Measurements from ENCODE around the gene GMDS.

The GMDS gene

GRCh38 chr6:2132416-2132815 lies 113.0 kb downstream of the GMDS start:
- POLR2A ChIA-PET, result no interaction called here
- WGBS (ENCODE audit: insufficient coverage), result 100% methylated on average over 1 of the region's 2 CpGs
- Histone ChIP-seq H3K9me3 (ENCODE audit: control extremely low read depth in 1 of 5, control insufficient read depth in 4 of 5, insufficient read depth in 2 of 5, low read depth in 1 of 5, low read length in 4 of 5) (no peaks in the 10 kb centered on the region), H3K27ac (ENCODE audit: insufficient read depth in 1 of 2, low read depth in 1 of 2, low read length in 2 of 2, poor library complexity in 1 of 2, severe bottlenecking in 2 of 2) (no peak overlapping the region), H3K4me3 (ENCODE audit: control insufficient read depth in 1 of 7, extremely low read depth in 1 of 7, insufficient read depth in 4 of 7, low read depth in 2 of 7, low read length in 6 of 7) (no peak overlapping the region), H3K27me3 (replicated peaks in 2 of 5; ENCODE audit: control insufficient read depth in 4 of 5, insufficient read depth in 5 of 5, low read length in 4 of 5) (no peaks in the 10 kb centered on the region), H3K4me1 (ENCODE audit: control extremely low read depth in 1 of 4, control insufficient read depth in 4 of 4, insufficient read depth in 4 of 4, low read length in 3 of 4) (peaks cover 16 to 51% (median 32%) of the 10 kb centered on the region in 4 experiments), H3K36me3 (ENCODE audit: control insufficient read depth in 4 of 4, insufficient read depth in 4 of 4, low read length in 3 of 4) (no peaks in the 10 kb centered on the region)
- peak in 1 of 3 donors; percentile 49 for DNase-seq
- CTCF ChIA-PET, result interaction anchor here (0.8 to 1.3 kb wide), 3 partner anchors 8 to 65 kb away, joined by 3 read pairs; no protein-coding TSS in a partner anchor

- H3K27me3 ChIP-seq (replicated peaks in 2 of 5; ENCODE audit: control insufficient read depth in 4 of 5, insufficient read depth in 5 of 5, low read length in 4 of 5), result no peaks in the 10 kb centered on the region
- ChIA-PET POLR2A (no interaction called here), CTCF (interaction anchor here (2.9 kb wide), 1 partner anchor 11 kb away, joined by 15 read pairs; no protein-coding TSS in a partner anchor)
- DNase-seq, result peak; percentile 30 to 82 (median 75)
- no peaks in the 10 kb centered on the region for H3K36me3 ChIP-seq (ENCODE audit: control insufficient read depth in 4 of 4, insufficient read depth in 4 of 4, low read length in 3 of 4)
- peak overlapping the region; percentile 29 to 85 for H3K27ac ChIP-seq (ENCODE audit: insufficient read depth in 1 of 2, low read depth in 1 of 2, low read length in 2 of 2, poor library complexity in 1 of 2, severe bottlenecking in 2 of 2)
- H3K9me3 ChIP-seq (ENCODE audit: control extremely low read depth in 1 of 5, control insufficient read depth in 4 of 5, insufficient read depth in 2 of 5, low read depth in 1 of 5, low read length in 4 of 5), result no peaks in the 10 kb centered on the region
- peaks cover 30 to 82% (median 56%) of the 10 kb centered on the region in 4 experiments for H3K4me1 ChIP-seq (ENCODE audit: control extremely low read depth in 1 of 4, control insufficient read depth in 4 of 4, insufficient read depth in 4 of 4, low read length in 3 of 4)
- peak overlapping the region in 2 of 7 experiments; percentile 38 to 51 for H3K4me3 ChIP-seq (ENCODE audit: control insufficient read depth in 1 of 7, extremely low read depth in 1 of 7, insufficient read depth in 4 of 7, low read depth in 2 of 7, low read length in 6 of 7)
- WGBS (ENCODE audit: insufficient coverage), result 10% methylated on average over 7 of the region's 7 CpGs
Observed at GRCh38 chr6:2129182-2129621, 116.2 kb downstream of the GMDS start.

- H3K9me3 ChIP-seq (ENCODE audit: control extremely low read depth in 1 of 5, control insufficient read depth in 4 of 5, insufficient read depth in 2 of 5, low read depth in 1 of 5, low read length in 4 of 5), result no peaks in the 10 kb centered on the region
- CTCF ChIA-PET, result interaction anchor here (0.6 to 2.9 kb wide), 6 partner anchors 9 to 247 kb away, joined by 3 to 15 read pairs (median 4); no protein-coding TSS in a partner anchor
- peaks cover 30 to 85% (median 54%) of the 10 kb centered on the region in 4 experiments for H3K4me1 ChIP-seq (ENCODE audit: control extremely low read depth in 1 of 4, control insufficient read depth in 4 of 4, insufficient read depth in 4 of 4, low read length in 3 of 4)
- peak overlapping the region in 4 of 7 experiments; percentile 15 to 44 (median 37) for H3K4me3 ChIP-seq (ENCODE audit: control insufficient read depth in 1 of 7, extremely low read depth in 1 of 7, insufficient read depth in 4 of 7, low read depth in 2 of 7, low read length in 6 of 7)
- 0% methylated on average over 12 of the region's 12 CpGs for WGBS (ENCODE audit: insufficient coverage)
- no peaks in the 10 kb centered on the region for H3K36me3 ChIP-seq (ENCODE audit: control insufficient read depth in 4 of 4, insufficient read depth in 4 of 4, low read length in 3 of 4)
- H3K27ac ChIP-seq (ENCODE audit: insufficient read depth in 1 of 2, low read depth in 1 of 2, low read length in 2 of 2, poor library complexity in 1 of 2, severe bottlenecking in 2 of 2), result peak overlapping the region; percentile 59 to 85
- no peaks in the 10 kb centered on the region for H3K27me3 ChIP-seq (replicated peaks in 2 of 5; ENCODE audit: control insufficient read depth in 4 of 5, insufficient read depth in 5 of 5, low read length in 4 of 5)
- POLR2A ChIA-PET, result interaction anchor here (0.6 to 1.0 kb wide), 3 partner anchors 9 to 224 kb away, joined by 3 to 4 read pairs (median 3); no protein-coding TSS in a partner anchor
- DNase-seq, result peak; percentile 94 to 99 (median 97)
Observed at GRCh38 chr6:2127484-2127911, 117.9 kb downstream of the GMDS start.

GRCh38 chr6:2126351-2126750 lies 119.1 kb downstream of the GMDS start:
- H3K9me3 ChIP-seq (ENCODE audit: control extremely low read depth in 1 of 5, control insufficient read depth in 4 of 5, insufficient read depth in 2 of 5, low read depth in 1 of 5, low read length in 4 of 5), result no peaks in the 10 kb centered on the region
- no peaks in the 10 kb centered on the region for H3K27me3 ChIP-seq (replicated peaks in 2 of 5; ENCODE audit: control insufficient read depth in 4 of 5, insufficient read depth in 5 of 5, low read length in 4 of 5)
- 50% methylated on average over 7 of the region's 7 CpGs for WGBS (ENCODE audit: insufficient coverage)
- H3K4me3 ChIP-seq (ENCODE audit: control insufficient read depth in 1 of 7, extremely low read depth in 1 of 7, insufficient read depth in 4 of 7, low read depth in 2 of 7, low read length in 6 of 7), result peak overlapping the region in 4 of 7 experiments; percentile 5 to 57 (median 40)
- CTCF ChIA-PET, result interaction anchor here (0.7 to 2.9 kb wide), 3 partner anchors 14 to 37 kb away, joined by 3 to 15 read pairs (median 4); no protein-coding TSS in a partner anchor
- peaks cover 30 to 85% (median 50%) of the 10 kb centered on the region in 4 experiments for H3K4me1 ChIP-seq (ENCODE audit: control extremely low read depth in 1 of 4, control insufficient read depth in 4 of 4, insufficient read depth in 4 of 4, low read length in 3 of 4)
- POLR2A ChIA-PET, result interaction anchor here (0.8 to 1.1 kb wide), 2 partner anchors 36 to 44 kb away, joined by 3 read pairs; no protein-coding TSS in a partner anchor
- H3K27ac ChIP-seq (ENCODE audit: insufficient read depth in 1 of 2, low read depth in 1 of 2, low read length in 2 of 2, poor library complexity in 1 of 2, severe bottlenecking in 2 of 2), result peak overlapping the region; percentile 59 to 85
- H3K36me3 ChIP-seq (ENCODE audit: control insufficient read depth in 4 of 4, insufficient read depth in 4 of 4, low read length in 3 of 4), result no peaks in the 10 kb centered on the region
- DNase-seq, result peak; percentile 52 to 93 (median 89)

GRCh38 chr6:2125158-2125557 lies 120.2 kb downstream of the GMDS start:
- H3K4me1 ChIP-seq (ENCODE audit: control extremely low read depth in 1 of 4, control insufficient read depth in 4 of 4, insufficient read depth in 4 of 4, low read length in 3 of 4), result peaks cover 30 to 81% (median 49%) of the 10 kb centered on the region in 4 experiments
- 100% methylated on average over 2 of the region's 3 CpGs for WGBS (ENCODE audit: insufficient coverage)
- H3K36me3 ChIP-seq (ENCODE audit: control insufficient read depth in 4 of 4, insufficient read depth in 4 of 4, low read length in 3 of 4), result peaks cover 0 to 2% (median 0%) of the 10 kb centered on the region in 4 experiments
- DNase-seq, result no peak
- POLR2A ChIA-PET, result interaction anchor here (1.1 kb wide), 1 partner anchor 37 kb away, joined by 3 read pairs; no protein-coding TSS in a partner anchor
- H3K27me3 ChIP-seq (replicated peaks in 2 of 5; ENCODE audit: control insufficient read depth in 4 of 5, insufficient read depth in 5 of 5, low read length in 4 of 5), result no peaks in the 10 kb centered on the region
- CTCF ChIA-PET, result interaction anchor here (1.5 kb wide), 1 partner anchor 9 kb away, joined by 5 read pairs; no protein-coding TSS in a partner anchor
- no peak overlapping the region for H3K27ac ChIP-seq (ENCODE audit: insufficient read depth in 1 of 2, low read depth in 1 of 2, low read length in 2 of 2, poor library complexity in 1 of 2, severe bottlenecking in 2 of 2)
- H3K4me3 ChIP-seq (ENCODE audit: control insufficient read depth in 1 of 7, extremely low read depth in 1 of 7, insufficient read depth in 4 of 7, low read depth in 2 of 7, low read length in 6 of 7), result no peak overlapping the region
- no peaks in the 10 kb centered on the region for H3K9me3 ChIP-seq (ENCODE audit: control extremely low read depth in 1 of 5, control insufficient read depth in 4 of 5, insufficient read depth in 2 of 5, low read depth in 1 of 5, low read length in 4 of 5)

GRCh38 chr6:2124260-2124709 lies 121.1 kb downstream of the GMDS start:
- peaks cover 25 to 72% (median 44%) of the 10 kb centered on the region in 4 experiments for H3K4me1 ChIP-seq (ENCODE audit: control extremely low read depth in 1 of 4, control insufficient read depth in 4 of 4, insufficient read depth in 4 of 4, low read length in 3 of 4)
- peaks cover 0 to 2% (median 0%) of the 10 kb centered on the region in 4 experiments for H3K36me3 ChIP-seq (ENCODE audit: control insufficient read depth in 4 of 4, insufficient read depth in 4 of 4, low read length in 3 of 4)
- H3K27me3 ChIP-seq (replicated peaks in 2 of 5; ENCODE audit: control insufficient read depth in 4 of 5, insufficient read depth in 5 of 5, low read length in 4 of 5), result no peaks in the 10 kb centered on the region
- peak; percentile 81 to 94 (median 88) for DNase-seq
- peak overlapping the region; percentile 36 to 72 for H3K27ac ChIP-seq (ENCODE audit: insufficient read depth in 1 of 2, low read depth in 1 of 2, low read length in 2 of 2, poor library complexity in 1 of 2, severe bottlenecking in 2 of 2)
- POLR2A ChIA-PET, result interaction anchor here (0.6 kb wide), 1 partner anchor 262 kb away, joined by 3 read pairs; no protein-coding TSS in a partner anchor
- H3K9me3 ChIP-seq (ENCODE audit: control extremely low read depth in 1 of 5, control insufficient read depth in 4 of 5, insufficient read depth in 2 of 5, low read depth in 1 of 5, low read length in 4 of 5), result no peaks in the 10 kb centered on the region
- CTCF ChIA-PET, result interaction anchor here (1.3 to 1.5 kb wide), 4 partner anchors 10 to 518 kb away, joined by 3 to 5 read pairs (median 3); no protein-coding TSS in a partner anchor
- WGBS (ENCODE audit: insufficient coverage), result 8% methylated on average over 9 of the region's 11 CpGs
- H3K4me3 ChIP-seq (ENCODE audit: control insufficient read depth in 1 of 7, extremely low read depth in 1 of 7, insufficient read depth in 4 of 7, low read depth in 2 of 7, low read length in 6 of 7), result peak overlapping the region in 5 of 7 experiments; percentile 12 to 54 (median 48)

- H3K27me3 ChIP-seq (replicated peaks in 2 of 5; ENCODE audit: control insufficient read depth in 4 of 5, insufficient read depth in 5 of 5, low read length in 4 of 5), result no peaks in the 10 kb centered on the region
- CTCF ChIA-PET, result interaction anchor here (1.0 to 1.6 kb wide), 2 partner anchors 14 to 17 kb away, joined by 4 to 6 read pairs; no protein-coding TSS in a partner anchor
- POLR2A ChIA-PET, result no interaction called here
- no peak for DNase-seq
- no peaks in the 10 kb centered on the region for H3K9me3 ChIP-seq (ENCODE audit: control extremely low read depth in 1 of 5, control insufficient read depth in 4 of 5, insufficient read depth in 2 of 5, low read depth in 1 of 5, low read length in 4 of 5)
- no peak overlapping the region for H3K4me3 ChIP-seq (ENCODE audit: control insufficient read depth in 1 of 7, extremely low read depth in 1 of 7, insufficient read depth in 4 of 7, low read depth in 2 of 7, low read length in 6 of 7)
- peaks cover 4 to 42% (median 14%) of the 10 kb centered on the region in 4 experiments for H3K4me1 ChIP-seq (ENCODE audit: control extremely low read depth in 1 of 4, control insufficient read depth in 4 of 4, insufficient read depth in 4 of 4, low read length in 3 of 4)
- no peak overlapping the region for H3K27ac ChIP-seq (ENCODE audit: insufficient read depth in 1 of 2, low read depth in 1 of 2, low read length in 2 of 2, poor library complexity in 1 of 2, severe bottlenecking in 2 of 2)
- WGBS (ENCODE audit: insufficient coverage), result 100% methylated on average over 2 of the region's 3 CpGs
- peaks cover 0 to 2% (median 0%) of the 10 kb centered on the region in 4 experiments for H3K36me3 ChIP-seq (ENCODE audit: control insufficient read depth in 4 of 4, insufficient read depth in 4 of 4, low read length in 3 of 4)
Observed at GRCh38 chr6:2120912-2121311, 124.5 kb downstream of the GMDS start.

All from common myeloid progenitor, CD34-positive (primary cell).